Measurements from ENCODE around the gene GTPBP3.
A peak's percentile ranks its signal among the peaks of the same experiment; 100 is the strongest.
"Not testable (repeated sequence)": the region's sequence is repeated elsewhere in the genome, so short reads cannot be mapped to it uniquely, and the experiment has no call there.

GTPBP3 gene

GRCh38 chr19:17341386-17341785 lies 4.0 kb downstream of the GTPBP3 start:
- DNase-seq (ENCODE audit: low read depth in 4 of 4, low spot score in 1 of 4): no peak

GRCh38 chr19:17341845-17342244 lies 4.5 kb downstream of the GTPBP3 start:
- no peak for DNase-seq (ENCODE audit: low read depth in 4 of 4, low spot score in 1 of 4)

- peak; percentile 50 to 77 (median 67) for DNase-seq (ENCODE audit: low read depth in 4 of 4, low spot score in 1 of 4)
Measured at GRCh38 chr19:17346109-17346671, 8.8 kb downstream of the GTPBP3 start.

GRCh38 chr19:17347361-17347760 lies 10.0 kb downstream of the GTPBP3 start:
- no peak for DNase-seq (ENCODE audit: low read depth in 4 of 4, low spot score in 1 of 4)

- no peak for DNase-seq (ENCODE audit: low read depth in 4 of 4, low spot score in 1 of 4)
Measured at GRCh38 chr19:17347877-17348276, 10.5 kb downstream of the GTPBP3 start.

- no peak for DNase-seq (ENCODE audit: low read depth in 4 of 4, low spot score in 1 of 4)
Measured at GRCh38 chr19:17348700-17349099, 11.3 kb downstream of the GTPBP3 start.

GRCh38 chr19:17351815-17352435 lies 14.6 kb downstream of the GTPBP3 start:
- DNase-seq (ENCODE audit: low read depth in 4 of 4, low spot score in 1 of 4): no peak

- no peak for DNase-seq (ENCODE audit: low read depth in 4 of 4, low spot score in 1 of 4)
Measured at GRCh38 chr19:17352608-17353280, 15.4 kb downstream of the GTPBP3 start.

GRCh38 chr19:17353386-17353785 lies 16.0 kb downstream of the GTPBP3 start:
- no peak for DNase-seq (ENCODE audit: low read depth in 4 of 4, low spot score in 1 of 4)

GRCh38 chr19:17357078-17357666 lies 19.8 kb downstream of the GTPBP3 start:
- DNase-seq (ENCODE audit: low read depth in 4 of 4, low spot score in 1 of 4): no peak

GRCh38 chr19:17357724-17358123 lies 20.4 kb downstream of the GTPBP3 start:
- no peak for DNase-seq (ENCODE audit: low read depth in 4 of 4, low spot score in 1 of 4)

GRCh38 chr19:17358395-17358794 lies 21.0 kb downstream of the GTPBP3 start:
- DNase-seq (ENCODE audit: low read depth in 4 of 4, low spot score in 1 of 4): no peak

GRCh38 chr19:17359905-17360800 lies 22.8 kb downstream of the GTPBP3 start:
- DNase-seq (ENCODE audit: low read depth in 4 of 4, low spot score in 1 of 4): no peak

GRCh38 chr19:17363852-17364605 lies 26.7 kb downstream of the GTPBP3 start:
- not testable (repeated sequence) for DNase-seq (ENCODE audit: low read depth in 4 of 4, low spot score in 1 of 4)

GRCh38 chr19:17365361-17365760 lies 28.0 kb downstream of the GTPBP3 start:
- DNase-seq (ENCODE audit: low read depth in 4 of 4, low spot score in 1 of 4): no peak

GRCh38 chr19:17370026-17370587 lies 32.8 kb downstream of the GTPBP3 start:
- no peak for DNase-seq (ENCODE audit: low read depth in 4 of 4, low spot score in 1 of 4)

GRCh38 chr19:17376935-17377600 lies 39.7 kb downstream of the GTPBP3 start, which contains the start of gene PLVAP:
TSS of gene PLVAP (minus strand) at chr19:17377342. CDS start at chr19:17377288, 54 bp downstream.
- DNase-seq (ENCODE audit: low read depth in 4 of 4, low spot score in 1 of 4): no peak

GRCh38 chr19:17378271-17378670 lies 40.9 kb downstream of the GTPBP3 start:
- DNase-seq (ENCODE audit: low read depth in 4 of 4, low spot score in 1 of 4): no peak

- DNase-seq (ENCODE audit: low read depth in 4 of 4, low spot score in 1 of 4): no peak
Measured at GRCh38 chr19:17379221-17379631, 41.9 kb downstream of the GTPBP3 start.

Measured in stimulated activated CD4-positive, alpha-beta T cell treated with anti-CD3 and anti-CD28 coated beads, Interleukin-1b, Interleukin-23, amount 100 ng/mL, for 24 hours (primary cell).